HG02884 (cell line): ENCODE data around the gene IQSEC3.

Experiments used
- ATAC-seq: cut with Tn5 transposase; IDR thresholded peaks from one replicate; pipeline ENCODE4 v1.9.1; 2021; ENCODE audit warnings: mild to moderate bottlenecking, moderate library complexity; ENCODE audit not compliant: unreplicated experiment

The IQSEC3 gene

DNA sequence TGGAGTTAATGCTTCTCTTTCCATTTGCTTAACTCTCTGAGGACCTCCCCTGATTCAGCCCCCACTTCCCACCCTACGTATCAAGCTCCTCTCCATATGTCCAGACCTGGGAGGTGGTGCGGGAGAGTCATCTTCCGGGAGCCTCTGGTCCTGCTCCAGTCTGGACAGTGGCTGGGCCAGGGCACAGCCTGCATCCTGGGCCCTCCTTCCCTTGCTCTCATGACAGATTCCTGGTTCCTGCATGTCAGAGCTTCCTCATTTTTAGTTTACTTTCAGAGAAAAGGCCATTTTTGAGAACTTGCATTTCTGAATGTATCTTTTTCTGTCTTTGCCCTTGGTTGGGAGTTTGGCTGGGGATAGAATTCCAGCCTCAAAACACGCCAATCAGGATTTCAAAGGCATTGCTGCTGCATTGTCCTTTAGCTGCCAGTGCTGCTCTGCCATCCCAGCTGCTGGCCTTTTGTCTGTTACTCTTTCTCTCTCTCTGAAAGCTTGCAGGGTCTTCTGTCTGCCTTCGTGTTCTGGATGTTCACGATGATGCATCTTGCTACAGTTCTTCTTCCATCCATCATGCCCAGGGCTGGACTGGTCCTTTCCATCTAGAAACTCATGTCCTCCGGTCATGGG lies 92.7 kb downstream of the IQSEC3 start:
- no peak for ATAC-seq

DNA sequence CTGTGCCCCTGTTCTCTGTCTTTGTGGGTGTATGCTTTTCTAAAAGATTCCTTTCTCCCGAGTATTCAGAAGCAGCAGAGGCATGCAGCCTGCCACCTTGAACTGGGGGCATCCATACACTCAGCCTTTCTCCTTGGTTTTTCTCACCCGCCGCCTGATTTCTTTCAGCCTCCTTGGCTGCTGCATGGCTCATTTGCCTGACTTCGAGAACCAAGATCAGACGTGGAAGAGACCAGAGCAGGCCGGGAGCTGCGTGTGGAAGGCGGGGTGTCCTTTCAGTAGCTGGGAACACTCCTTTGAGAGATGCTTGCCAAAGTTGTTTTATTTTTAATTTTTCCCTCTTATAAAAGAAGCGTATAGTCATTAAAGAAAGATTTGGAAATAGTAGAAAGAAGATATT lies 94.3 kb downstream of the IQSEC3 start:
- ATAC-seq, result no peak

DNA sequence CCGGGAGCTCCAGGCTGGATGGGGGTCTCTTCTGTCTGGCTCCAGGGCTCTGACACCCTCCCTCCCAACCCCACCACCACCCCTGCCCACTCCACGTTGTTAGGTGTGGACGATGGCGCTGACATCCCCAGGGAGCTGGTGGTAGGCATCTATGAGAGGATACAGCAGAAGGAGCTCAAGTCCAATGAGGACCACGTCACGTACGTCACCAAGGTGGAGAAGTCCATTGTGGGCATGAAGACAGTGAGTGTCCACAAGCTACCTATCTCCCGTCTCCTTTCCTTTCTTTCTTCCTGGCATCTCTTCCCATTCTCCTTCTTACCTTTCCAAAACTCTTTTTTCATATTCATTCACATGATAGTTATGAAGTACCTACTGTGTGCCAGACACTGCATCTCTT lies 95.3 kb downstream of the IQSEC3 start:
- ATAC-seq, result no peak

DNA sequence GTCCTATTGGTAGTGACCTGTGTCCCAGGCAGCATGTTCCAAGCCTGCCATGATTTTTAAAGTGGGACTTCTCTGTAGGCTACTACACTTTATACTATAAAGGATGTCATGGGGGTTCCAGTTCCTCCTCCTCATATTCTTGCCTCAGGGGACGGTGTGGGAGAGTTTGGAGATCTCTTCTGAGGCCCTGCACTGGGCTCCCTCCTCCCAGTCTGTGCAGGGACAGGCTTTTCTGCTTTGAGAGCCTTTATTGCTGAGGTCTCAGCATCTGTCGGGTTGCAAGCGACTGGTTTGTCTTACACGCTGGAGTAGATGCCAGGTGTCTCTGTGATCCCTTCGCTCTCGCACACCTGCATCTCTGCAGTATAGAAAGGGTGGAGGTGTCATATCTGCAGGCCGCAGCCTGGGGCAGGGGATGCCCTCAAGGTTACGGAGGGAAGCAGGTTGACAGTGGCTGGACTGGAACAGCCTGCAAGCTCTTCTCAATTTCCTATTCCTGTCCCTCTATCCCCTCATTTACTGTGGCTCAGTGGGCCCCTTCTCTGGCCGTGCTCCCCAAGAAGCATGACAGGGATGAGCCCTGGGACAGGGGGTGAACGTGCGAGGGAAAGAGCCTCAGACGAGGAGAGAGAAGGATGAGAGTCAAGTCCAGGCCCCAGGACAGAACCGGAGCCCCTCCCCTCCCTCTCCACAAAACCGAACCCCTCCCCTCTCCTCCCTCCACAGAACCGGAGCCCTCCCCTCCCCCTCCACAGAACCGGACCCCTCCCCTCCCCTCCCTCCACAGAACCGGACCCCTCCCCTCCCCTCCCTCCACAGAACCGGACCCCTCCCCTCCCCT lies 96.1 kb downstream of the IQSEC3 start:
- ATAC-seq, result no peak

DNA sequence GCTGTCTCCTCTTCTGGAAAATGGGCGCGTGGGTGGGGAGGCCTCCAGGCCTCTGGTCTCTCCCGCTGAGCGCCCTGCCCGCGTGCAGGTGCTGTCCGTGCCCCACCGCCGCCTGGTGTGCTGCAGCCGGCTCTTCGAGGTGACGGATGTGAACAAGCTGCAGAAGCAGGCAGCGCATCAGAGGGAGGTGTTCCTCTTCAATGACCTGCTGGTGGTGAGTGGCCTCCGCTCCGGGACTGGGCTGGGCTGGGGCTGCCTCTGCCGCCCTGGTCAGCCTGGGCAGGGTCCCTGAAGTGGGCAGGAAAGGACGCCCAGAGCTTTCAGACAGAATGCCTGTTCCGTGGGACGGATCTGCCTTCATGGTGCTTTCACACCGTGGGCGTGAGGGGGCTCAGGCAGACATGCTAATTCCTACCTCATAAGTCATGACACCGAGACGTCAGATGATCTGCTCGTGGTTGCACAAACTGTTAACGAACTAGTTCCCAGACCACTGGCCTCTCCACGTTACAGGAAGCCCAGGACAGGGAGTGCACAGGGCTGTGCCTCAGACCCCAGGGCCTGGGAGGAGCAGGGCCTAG lies 96.9 kb downstream of the IQSEC3 start:
- no peak for ATAC-seq

DNA sequence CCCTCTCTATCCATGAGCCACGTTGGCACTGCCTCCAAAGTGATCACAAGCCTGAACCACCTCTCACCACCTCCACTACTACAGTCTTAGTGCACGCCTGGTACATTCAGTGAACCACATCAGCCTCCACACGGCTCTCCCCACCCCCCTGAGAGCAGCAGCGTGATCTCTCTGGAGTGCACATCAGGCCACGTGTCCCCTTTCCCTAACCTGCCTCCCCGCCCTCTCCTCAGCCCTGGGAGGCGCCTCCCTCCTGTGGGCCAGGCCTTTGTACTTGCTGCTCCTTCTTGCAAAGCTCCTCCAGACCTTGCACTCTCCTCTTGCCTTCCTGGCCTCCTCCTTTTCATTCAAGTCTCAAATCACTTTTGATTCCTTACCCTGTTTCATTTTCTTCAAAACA lies 97.6 kb downstream of the IQSEC3 start:
- no peak for ATAC-seq

DNA sequence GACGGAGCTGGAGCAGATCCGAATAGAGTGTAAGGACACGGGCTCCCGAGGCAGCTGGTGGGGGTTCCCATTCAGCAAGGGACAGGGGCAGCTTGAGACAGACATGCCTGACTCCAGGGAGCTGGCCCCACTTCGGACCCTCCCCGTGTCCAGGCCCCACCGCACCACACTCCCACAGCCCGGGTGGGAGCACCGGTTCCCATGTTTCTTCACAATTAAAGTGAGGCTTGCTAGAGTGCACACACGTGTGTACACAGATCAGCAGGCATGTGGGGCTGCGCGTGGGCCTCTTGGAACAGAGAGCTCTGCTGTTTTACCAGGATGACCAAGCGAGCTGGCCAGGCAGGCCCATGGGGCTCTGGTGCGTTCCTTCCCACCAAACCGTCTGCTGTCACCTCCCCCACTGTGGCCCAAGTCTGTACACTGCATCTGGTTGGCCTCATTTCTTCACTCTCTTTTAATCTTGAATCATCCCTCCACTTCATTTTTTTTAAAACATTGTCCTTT lies 99.3 kb downstream of the IQSEC3 start:
- ATAC-seq, result no peak

DNA sequence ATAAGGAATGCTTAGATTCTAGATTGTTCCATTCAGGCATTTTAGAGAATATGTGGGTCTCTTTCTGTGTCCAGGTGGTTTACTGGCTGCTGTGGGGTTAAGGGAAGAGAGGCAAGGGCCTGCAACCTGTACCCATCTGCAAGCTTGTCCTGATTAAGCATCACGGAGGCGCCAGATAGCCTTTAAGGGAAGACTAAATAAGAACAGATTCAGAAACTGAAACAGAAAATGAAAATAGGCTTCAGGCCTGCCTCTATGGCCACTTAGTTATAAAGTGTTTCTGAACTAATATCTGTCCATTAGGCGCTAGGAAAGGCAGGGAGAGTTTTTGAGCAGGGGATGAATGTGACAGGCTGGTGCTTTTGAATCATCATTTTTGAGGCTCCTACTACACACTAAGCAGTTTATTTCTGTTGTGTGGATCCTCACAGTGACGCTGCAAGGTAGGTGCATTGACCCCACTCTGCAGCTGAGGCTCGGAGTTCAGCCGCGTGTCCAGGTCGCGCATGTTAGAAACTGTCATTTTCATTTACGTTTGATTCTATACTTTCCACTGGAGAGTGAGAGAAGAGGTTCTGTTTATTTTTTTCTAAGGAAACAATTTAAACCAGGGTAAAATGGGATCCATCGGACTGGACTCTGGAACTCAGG lies 100.0 kb downstream of the IQSEC3 start:
- ATAC-seq, result no peak

DNA sequence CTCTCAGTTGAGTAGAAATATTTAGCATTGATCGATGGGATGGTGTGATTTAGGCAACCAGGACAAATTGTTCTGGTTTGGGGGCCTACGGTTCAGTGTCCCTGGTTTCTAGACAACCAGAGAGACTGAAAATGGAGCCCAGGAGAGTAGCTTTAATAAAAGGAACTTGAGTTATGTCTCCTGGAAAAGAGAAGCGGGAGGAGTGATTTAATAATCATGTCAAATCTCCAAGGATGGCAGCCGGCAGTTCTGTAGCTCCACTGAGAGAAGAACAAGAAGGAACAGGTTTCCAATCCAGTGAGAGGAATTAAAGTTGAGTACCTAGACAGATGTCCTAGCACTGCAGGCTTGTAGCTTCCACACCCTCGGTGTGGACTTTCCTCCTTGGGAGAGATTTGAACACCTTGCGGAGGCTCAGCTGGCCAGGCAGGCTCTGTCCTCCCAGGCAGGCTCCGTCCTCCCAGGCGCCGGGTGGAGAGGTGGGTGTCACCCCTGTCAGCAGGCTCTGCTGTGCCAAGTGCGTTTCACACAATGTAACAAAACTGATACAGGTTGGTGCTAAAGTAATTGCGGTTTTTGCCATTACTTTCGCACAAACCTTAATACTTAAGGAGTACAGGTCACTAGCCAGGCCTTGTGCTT lies 101.5 kb downstream of the IQSEC3 start:
- no peak for ATAC-seq

DNA sequence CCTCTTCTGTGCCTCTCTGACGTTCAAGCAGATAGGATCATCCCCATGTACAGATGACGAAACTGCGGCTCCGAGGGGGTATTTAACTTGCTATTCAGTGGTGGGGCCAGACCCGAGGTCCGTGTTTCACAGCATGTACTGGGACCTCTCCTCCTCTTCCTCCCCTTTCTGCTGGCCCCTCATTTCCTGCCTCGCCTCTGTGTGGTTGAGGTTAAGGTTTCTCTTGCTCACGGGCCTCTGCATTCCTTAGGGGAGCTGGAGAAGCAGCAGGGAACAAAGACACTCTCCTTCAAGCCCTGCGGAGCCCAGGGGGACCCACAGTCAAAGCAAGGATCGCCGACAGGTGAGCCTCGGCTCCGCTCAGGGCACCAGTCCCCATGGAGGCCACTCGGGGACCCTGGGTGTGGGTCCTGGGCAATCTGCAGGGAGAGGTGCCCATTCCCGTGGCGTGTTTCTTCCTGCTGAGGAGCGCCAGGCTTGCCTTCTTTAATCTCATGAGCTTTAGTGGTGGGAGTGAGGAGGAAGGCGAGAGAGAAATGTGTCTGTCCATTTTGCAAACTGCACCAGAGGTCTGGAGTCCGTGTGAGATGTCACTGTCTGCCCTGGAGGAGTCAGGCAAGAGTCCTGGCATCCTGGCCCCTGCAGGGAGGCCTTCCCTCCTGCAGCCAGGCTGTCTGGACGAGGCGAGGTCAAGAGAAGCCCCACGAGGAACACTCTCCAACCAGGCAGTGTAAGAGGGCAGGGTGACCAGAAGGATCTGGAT lies 102.4 kb downstream of the IQSEC3 start:
- no peak for ATAC-seq

DNA sequence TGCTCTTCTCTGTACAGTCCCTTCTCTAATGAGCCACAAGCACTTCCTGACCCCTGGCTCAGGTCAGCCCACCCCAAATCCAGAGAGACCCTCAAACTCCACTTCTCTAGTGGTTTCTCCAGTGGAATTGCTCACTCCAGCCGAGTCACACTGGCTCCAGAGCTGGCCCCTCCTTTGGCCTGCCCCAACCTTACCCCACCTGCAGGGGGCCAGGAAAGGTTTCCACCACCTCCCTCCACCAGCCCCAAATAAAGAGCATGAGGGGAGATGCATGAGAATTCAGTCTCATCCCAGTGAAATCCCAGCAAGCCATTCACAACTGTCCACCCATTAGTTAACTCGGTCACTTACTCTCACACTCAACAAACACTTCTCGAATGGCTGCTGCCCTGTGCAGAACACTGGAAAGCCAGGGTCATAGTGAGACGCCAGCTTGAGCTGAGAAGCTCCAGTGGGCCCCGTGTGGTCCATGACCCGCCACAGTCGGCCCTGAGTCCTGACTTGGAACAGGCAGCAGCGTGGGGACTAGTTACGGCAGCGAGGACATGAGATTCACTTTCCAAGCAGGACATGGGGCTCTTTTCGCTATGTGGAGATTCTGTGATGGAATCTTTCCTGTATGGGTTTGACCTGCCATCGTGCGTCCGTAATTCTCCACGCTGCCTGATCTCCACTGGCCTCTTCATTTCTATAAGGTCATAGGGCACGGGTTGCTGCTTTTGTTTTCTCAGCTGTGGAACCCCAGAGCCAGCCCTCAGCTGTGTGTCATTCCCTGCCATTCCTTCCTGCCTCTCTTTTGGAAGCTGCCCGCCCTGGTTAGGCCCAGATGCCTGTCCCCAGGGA lies 103.2 kb downstream of the IQSEC3 start:
- no peak for ATAC-seq

DNA sequence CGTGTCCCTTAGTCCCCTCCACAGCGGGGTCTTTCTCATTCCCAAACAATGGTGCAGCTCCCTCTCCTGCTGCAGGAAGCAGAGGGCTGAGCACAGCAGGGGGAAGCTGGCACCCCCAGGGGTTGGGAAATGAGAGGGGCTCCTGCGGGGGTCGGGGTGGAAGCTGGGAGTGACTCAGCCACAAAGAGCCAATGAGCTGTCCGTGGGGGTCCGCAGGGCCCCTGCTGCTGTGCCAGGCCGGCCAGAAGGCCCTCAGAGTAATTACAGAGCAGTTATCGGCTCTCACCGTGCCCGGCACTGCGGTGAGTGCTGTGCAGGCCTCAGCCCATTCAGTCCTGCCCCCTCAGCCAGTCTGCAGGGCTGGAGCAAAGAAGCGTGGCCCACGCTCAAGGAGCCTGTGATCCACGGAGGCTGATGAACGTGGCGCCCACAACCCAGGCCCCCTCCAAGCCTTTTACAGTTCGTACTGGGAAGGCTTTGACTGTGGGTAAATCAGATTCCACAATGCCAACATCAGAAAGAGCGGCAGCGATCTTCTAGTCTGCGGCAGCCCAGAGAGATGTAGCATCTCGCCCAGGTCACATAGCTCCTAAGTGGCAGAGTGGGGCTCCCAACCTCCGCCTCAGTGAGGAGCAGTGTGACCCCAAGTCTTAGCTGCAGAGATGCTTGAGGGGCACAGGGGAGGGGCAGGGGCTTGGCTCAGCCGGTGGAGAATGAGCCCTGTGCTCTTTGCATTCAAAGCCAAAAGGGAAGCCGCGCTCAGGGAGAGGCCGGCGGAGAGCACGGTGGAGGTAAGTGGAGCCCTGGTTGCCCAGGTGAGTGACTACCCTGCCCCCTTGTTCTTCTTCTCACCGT lies 104.0 kb downstream of the IQSEC3 start:
- no peak for ATAC-seq

DNA sequence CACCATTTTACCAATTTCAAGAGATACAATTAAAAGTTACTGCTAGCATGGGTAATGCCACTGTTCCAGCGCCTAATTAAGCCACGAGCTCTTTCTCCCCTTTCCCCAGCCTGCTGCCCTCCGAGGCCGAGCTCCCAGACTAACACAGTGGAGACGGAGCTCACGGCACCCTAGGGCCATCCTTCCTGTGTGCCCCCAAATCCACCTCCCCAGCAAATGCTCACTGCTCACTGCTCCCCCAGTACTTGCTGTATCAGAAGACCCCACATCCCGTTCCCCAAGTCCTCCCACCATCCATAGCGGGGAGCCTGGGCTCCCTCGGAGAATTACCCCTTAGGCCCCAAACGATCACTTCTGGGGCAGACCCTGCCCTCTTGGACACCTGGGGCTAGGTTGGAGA lies 104.7 kb downstream of the IQSEC3 start:
- no peak for ATAC-seq

DNA sequence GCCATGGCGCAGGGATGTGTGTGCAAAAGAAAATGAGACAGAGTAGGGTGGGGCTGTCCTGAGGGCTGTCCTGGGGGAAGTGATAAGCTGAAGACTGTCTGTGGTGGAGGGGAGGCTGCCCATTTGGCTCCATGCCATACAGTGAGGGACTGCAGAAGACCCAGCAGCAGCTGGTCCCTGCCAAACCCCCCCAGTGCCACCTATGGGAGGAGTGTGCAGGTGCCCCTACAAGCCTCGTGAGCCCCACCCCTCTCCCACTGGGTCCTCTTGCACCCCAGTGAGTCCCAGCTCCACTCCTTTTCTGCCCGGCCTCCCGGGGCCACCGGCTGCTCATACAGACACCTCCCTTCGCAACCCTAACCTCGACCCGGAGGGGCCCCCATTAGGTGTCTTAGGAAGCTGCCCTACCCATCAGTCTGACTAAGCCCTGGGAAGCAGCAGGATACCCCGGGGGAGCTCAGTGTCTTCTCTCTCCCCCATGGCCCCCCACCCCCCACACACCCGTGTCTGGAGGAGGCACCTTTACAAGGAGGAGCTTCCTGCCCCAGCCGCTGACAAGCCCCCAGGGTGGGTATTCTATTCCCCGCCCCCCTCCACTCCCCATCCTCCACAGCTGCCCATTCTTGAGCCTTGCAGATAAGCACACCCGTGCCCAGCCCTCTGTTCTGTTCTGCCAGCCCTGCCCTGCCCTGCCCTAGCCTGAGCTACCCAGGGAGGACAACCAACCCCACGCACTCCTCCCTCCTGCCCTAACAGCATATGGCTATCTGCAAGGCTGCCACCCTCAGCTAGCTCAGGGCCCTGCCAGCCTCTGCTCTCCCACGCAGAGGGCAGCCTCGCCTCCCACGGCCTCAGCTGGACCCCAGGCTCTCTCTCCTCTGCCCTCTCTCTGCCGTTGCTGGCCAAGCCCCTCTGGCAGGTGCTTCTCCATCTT lies 105.4 kb downstream of the IQSEC3 start:
- ATAC-seq, result no peak

DNA sequence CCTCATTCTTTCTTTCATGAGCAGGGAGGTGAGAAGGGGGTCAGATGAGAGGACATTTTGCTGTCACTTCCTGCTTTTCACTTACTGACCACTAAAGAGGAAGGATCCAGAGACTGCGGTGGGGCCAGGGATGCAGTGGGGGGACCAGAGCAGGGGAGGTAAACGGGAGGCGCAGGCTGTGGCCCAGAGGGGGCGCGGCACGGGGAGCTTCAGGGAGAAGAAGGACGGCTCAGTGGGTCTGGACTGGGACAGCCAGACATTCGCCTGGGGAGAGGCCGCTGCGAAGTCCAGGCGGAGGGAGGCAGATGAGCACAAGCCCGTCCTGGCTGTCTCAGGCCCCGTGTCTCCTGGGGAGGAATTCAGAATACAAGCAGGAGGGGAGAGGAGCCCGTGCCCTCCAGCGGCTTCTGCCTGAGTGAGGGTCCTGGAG lies 106.2 kb downstream of the IQSEC3 start:
- ATAC-seq, result no peak

DNA sequence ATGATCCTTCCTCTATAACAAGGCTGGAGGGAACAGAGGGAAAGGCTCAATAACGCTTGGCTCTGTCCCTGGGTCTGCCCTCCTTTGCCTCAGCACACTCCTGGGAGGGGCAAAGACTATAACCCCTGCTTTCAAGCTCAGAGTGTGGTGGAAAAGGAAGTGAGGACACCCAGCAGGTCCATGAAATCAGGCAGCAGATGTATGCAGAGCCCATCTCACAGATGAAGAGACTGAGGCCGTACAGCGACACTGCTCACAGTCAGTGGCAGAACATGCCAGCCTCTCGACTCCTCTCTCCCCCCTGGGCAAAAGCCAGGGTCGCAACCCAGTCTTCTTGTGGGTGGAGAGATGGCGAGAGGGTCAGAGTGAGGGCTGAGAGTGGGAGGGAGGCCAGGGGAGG lies 107.6 kb downstream of the IQSEC3 start:
- no peak for ATAC-seq

DNA sequence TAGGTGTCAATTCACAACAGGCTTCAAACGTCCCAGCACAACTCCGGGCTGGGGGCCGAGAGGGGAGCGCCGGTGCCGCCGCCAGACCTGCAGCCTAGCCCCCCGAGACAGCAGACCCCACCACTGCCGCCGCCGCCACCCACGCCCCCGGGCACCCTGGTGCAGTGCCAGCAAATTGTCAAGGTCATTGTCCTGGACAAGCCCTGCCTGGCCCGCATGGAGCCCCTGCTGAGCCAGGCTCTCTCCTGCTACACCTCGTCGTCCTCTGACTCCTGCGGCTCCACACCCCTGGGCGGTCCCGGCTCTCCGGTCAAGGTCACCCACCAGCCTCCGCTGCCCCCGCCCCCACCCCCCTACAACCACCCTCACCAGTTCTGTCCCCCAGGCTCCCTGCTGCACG lies 108.0 kb downstream of the IQSEC3 start:
- no peak for ATAC-seq
